ENCODE measurements around the gene KCNE2.

Gene KCNE2

DNA sequence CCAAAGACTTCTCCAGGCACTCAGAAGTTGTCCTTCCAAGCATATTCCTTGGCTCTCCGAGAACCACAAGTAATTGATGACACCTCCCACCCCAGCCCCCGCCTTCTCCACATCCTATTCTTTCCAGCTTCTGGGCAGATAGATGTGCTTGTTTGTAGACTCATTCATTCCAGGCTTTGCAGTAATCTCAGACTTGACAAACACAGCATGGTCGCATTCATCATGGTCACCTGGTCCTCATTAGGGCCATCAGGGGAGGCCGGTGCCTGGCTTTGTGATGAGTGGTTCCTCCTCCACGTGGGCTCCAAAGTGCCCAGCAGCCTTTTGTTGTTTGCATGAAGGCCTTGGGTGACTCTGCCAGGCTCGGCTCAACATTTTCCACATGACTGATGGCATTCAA, 28.5 kb upstream of the KCNE2 start:
- Histone ChIP-seq H3K4me1 (ENCODE audit: control insufficient read depth, insufficient read depth, low read length) (no peaks in the 10 kb centered on the region), H3K9me3 (ENCODE audit: control insufficient read depth, insufficient read depth, low read depth, low read length) (no peaks in the 10 kb centered on the region), H3K4me3 (ENCODE audit: low read depth, low read length) (no peak overlapping the region), H3K27ac (ENCODE audit: extremely low read depth, low read depth, low read length) (no peak overlapping the region), H3K36me3 (ENCODE audit: control insufficient read depth in 2 of 2, insufficient read depth in 1 of 2, low read length in 2 of 2) (no peaks in the 10 kb centered on the region)
- ChIA-PET CTCF (no interaction called here), POLR2A (no interaction called here)
- TF ChIP-seq ZNF10 (tag by site-specific recombination; IDR thresholded peaks at IDR 0.05) (no peak), ZNF239 (tag by site-specific recombination; IDR thresholded peaks at IDR 0.05) (no peak), ZNF350 (tag by site-specific recombination; IDR thresholded peaks at IDR 0.05) (no peak), ZFP37 (tag by site-specific recombination; IDR thresholded peaks at IDR 0.05) (no peak), ZNF837 (tag by site-specific recombination; IDR thresholded peaks at IDR 0.05) (no peak), ZSCAN23 (tag by site-specific recombination; IDR thresholded peaks at IDR 0.05) (no peak), ZNF843 (tag by site-specific recombination; IDR thresholded peaks at IDR 0.05) (no peak), ZNF560 (tag by site-specific recombination; IDR thresholded peaks at IDR 0.05; ENCODE audit: borderline replicate concordance) (no peak), ZNF501 (tag by site-specific recombination; IDR thresholded peaks at IDR 0.05) (no peak), ZBTB1 (tag by site-specific recombination; IDR thresholded peaks at IDR 0.05) (no peak), ZNF2 (tag by site-specific recombination; IDR thresholded peaks at IDR 0.05) (no peak)
- TF ChIP-seq, protein P1, sequence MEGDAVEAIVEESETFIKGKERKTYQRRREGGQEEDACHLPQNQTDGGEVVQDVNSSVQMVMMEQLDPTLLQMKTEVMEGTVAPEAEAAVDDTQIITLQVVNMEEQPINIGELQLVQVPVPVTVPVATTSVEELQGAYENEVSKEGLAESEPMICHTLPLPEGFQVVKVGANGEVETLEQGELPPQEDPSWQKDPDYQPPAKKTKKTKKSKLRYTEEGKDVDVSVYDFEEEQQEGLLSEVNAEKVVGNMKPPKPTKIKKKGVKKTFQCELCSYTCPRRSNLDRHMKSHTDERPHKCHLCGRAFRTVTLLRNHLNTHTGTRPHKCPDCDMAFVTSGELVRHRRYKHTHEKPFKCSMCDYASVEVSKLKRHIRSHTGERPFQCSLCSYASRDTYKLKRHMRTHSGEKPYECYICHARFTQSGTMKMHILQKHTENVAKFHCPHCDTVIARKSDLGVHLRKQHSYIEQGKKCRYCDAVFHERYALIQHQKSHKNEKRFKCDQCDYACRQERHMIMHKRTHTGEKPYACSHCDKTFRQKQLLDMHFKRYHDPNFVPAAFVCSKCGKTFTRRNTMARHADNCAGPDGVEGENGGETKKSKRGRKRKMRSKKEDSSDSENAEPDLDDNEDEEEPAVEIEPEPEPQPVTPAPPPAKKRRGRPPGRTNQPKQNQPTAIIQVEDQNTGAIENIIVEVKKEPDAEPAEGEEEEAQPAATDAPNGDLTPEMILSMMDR (tag by site-specific recombination; IDR thresholded peaks at IDR 0.05): no peak
- TF ChIP-seq, protein P2, sequence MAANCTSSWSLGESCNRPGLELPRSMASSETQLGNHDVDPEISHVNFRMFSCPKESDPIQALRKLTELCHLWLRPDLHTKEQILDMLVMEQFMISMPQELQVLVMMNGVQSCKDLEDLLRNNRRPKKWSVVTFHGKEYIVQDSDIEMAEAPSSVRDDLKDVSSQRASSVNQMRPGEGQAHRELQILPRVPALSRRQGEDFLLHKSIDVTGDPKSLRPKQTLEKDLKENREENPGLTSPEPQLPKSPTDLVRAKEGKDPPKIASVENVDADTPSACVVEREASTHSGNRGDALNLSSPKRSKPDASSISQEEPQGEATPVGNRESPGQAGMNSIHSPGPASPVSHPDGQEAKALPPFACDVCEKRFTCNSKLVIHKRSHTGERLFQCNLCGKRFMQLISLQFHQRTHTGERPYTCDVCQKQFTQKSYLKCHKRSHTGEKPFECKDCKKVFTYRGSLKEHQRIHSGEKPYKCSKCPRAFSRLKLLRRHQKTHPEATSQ (tag by site-specific recombination; IDR thresholded peaks at IDR 0.05): no peak
- TF ChIP-seq, protein P3, sequence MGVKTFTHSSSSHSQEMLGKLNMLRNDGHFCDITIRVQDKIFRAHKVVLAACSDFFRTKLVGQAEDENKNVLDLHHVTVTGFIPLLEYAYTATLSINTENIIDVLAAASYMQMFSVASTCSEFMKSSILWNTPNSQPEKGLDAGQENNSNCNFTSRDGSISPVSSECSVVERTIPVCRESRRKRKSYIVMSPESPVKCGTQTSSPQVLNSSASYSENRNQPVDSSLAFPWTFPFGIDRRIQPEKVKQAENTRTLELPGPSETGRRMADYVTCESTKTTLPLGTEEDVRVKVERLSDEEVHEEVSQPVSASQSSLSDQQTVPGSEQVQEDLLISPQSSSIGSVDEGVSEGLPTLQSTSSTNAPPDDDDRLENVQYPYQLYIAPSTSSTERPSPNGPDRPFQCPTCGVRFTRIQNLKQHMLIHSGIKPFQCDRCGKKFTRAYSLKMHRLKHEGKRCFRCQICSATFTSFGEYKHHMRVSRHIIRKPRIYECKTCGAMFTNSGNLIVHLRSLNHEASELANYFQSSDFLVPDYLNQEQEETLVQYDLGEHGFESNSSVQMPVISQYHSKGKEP (tag by site-specific recombination; IDR thresholded peaks at IDR 0.05): no peak

DNA sequence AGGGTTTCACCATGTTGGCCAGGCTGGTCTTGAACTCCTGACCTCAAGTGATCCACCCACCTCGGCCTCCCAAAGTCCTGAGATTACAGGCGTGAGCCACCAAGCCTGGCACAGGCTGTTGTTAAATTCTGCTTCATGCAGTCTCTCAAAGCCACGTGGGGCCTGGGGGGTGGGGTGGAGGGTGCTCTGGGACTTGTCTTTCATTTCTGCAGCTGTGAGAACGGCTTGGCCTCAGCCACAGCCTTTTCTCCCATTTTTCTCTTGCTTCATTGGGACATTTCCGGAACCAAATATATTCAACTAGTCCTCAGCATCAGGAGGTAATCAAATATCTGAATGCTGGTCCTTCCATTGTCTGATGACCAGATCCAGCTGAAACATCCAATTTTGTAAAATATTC, 27.6 kb upstream of the KCNE2 start:
- TF ChIP-seq KLF7 (tag by site-specific recombination; IDR thresholded peaks at IDR 0.05; ENCODE audit: borderline replicate concordance): no peak
- TF ChIP-seq YY2 (tag by site-specific recombination; IDR thresholded peaks at IDR 0.05): no peak
- TF ChIP-seq, protein P4, sequence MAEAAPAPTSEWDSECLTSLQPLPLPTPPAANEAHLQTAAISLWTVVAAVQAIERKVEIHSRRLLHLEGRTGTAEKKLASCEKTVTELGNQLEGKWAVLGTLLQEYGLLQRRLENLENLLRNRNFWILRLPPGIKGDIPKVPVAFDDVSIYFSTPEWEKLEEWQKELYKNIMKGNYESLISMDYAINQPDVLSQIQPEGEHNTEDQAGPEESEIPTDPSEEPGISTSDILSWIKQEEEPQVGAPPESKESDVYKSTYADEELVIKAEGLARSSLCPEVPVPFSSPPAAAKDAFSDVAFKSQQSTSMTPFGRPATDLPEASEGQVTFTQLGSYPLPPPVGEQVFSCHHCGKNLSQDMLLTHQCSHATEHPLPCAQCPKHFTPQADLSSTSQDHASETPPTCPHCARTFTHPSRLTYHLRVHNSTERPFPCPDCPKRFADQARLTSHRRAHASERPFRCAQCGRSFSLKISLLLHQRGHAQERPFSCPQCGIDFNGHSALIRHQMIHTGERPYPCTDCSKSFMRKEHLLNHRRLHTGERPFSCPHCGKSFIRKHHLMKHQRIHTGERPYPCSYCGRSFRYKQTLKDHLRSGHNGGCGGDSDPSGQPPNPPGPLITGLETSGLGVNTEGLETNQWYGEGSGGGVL (tag by site-specific recombination; IDR thresholded peaks at IDR 0.05): no peak
- no peak for TF ChIP-seq KLF8 (tag by site-specific recombination; IDR thresholded peaks at IDR 0.05)
- TF ChIP-seq, protein P5, sequence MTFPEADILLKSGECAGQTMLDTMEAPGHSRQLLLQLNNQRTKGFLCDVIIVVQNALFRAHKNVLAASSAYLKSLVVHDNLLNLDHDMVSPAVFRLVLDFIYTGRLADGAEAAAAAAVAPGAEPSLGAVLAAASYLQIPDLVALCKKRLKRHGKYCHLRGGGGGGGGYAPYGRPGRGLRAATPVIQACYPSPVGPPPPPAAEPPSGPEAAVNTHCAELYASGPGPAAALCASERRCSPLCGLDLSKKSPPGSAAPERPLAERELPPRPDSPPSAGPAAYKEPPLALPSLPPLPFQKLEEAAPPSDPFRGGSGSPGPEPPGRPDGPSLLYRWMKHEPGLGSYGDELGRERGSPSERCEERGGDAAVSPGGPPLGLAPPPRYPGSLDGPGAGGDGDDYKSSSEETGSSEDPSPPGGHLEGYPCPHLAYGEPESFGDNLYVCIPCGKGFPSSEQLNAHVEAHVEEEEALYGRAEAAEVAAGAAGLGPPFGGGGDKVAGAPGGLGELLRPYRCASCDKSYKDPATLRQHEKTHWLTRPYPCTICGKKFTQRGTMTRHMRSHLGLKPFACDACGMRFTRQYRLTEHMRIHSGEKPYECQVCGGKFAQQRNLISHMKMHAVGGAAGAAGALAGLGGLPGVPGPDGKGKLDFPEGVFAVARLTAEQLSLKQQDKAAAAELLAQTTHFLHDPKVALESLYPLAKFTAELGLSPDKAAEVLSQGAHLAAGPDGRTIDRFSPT (tag by site-specific recombination; IDR thresholded peaks at IDR 0.05): no peak
- H3K36me3 ChIP-seq (ENCODE audit: control insufficient read depth in 2 of 2, insufficient read depth in 1 of 2, low read length in 2 of 2): no peaks in the 10 kb centered on the region
- H3K4me3 ChIP-seq (ENCODE audit: low read depth, low read length): no peak overlapping the region
- H3K27ac ChIP-seq (ENCODE audit: extremely low read depth, low read depth, low read length): no peak overlapping the region
- H3K9me3 ChIP-seq (ENCODE audit: control insufficient read depth, insufficient read depth, low read depth, low read length): no peaks in the 10 kb centered on the region
- CTCF ChIA-PET: no interaction called here
- POLR2A ChIA-PET: no interaction called here
- H3K4me1 ChIP-seq (ENCODE audit: control insufficient read depth, insufficient read depth, low read length): no peaks in the 10 kb centered on the region

Data from HEK293 (cell line).